AG09309 (cell line): ENCODE results near the gene CELF4.

Source experiments
- DNase-seq: peaks from one replicate; pipeline ENCODE4 v3.0.0-alpha.2; 2010; ENCODE audit warnings: low read depth
- H3K4me3 ChIP-seq: 2 replicates; pipeline ENCODE4 v1.5.1; 2011; ENCODE audit warnings: mild to moderate bottlenecking, low read depth, low read length, moderate library complexity; ENCODE audit not compliant: control insufficient read depth
- CTCF ChIP-seq: IDR thresholded peaks from 2 replicates; pipeline ENCODE4 v1.5.1; 2011; ENCODE audit warnings: mild to moderate bottlenecking, low read depth, low read length, inconsistent platforms; ENCODE audit not compliant: insufficient read depth, control insufficient read depth; ENCODE audit errors: missing control alignments

CELF4 gene

GRCh38 chr18:37575646-37576045 lies 10.0 kb upstream of the CELF4 start:
- TF ChIP-seq CTCF: no peak
- no peak for DNase-seq
- no peak overlapping the region for H3K4me3 ChIP-seq

DNA sequence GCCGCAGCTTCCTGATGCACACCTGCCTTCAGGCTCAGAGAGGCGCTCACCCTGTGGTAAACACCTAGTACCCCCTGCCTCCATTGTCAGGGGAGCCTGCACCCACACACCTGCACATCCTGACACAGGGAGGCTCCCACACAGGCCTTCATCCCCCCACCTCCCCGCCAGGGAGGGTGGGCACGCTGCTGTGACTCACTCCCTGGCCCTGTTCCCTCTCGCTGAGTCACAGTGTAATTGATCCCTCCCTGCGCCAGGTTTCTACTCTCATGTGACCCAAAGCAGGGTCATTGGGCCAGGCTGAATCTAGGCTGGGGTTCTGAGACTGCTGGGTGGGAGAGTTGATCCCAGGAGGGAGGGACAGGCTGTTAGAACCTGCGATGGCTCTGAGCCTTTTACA lies 8.5 kb upstream of the CELF4 start:
- no peak for TF ChIP-seq CTCF
- no peak for DNase-seq
- no peak overlapping the region for H3K4me3 ChIP-seq

GRCh38 chr18:37572736-37573135 lies 7.1 kb upstream of the CELF4 start:
- no peak for DNase-seq
- no peak overlapping the region for H3K4me3 ChIP-seq
- TF ChIP-seq CTCF: no peak

- DNase-seq: no peak
- no peak overlapping the region for H3K4me3 ChIP-seq
- no peak for TF ChIP-seq CTCF
These were observed 5.7 kb upstream of the CELF4 start for GRCh38 chr18:37571266-37571665.

DNA sequence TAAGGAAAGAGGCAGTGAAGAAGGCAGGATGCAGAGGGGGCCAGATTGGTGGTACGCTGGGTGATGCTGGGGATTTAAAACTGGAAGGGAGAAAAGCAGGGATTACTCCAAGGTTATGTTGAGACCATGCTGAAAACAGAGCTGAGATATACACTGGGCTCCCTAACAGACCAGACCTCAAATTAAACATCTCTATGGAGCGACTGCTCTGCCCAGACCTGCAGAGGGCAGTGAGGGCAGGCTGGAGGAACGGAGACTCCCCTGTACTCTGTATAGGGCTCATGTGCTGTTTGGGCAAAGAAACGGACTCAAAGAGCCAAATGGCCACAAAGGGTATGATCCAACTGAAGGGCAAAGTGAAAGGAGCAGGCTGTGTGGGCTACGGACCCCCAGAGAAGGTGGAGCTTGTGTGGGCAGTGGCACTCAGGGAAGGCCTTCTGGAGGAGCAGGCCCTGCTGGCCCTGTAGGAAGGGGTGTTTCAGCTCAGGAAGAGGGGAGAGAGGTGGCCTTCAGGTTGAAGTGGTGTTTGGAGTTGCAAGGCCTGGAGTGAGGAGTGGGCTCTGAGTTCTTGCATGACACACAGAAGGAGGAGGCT lies 4.8 kb upstream of the CELF4 start:
- no peak for TF ChIP-seq CTCF
- no peak overlapping the region for H3K4me3 ChIP-seq
- no peak for DNase-seq

DNA sequence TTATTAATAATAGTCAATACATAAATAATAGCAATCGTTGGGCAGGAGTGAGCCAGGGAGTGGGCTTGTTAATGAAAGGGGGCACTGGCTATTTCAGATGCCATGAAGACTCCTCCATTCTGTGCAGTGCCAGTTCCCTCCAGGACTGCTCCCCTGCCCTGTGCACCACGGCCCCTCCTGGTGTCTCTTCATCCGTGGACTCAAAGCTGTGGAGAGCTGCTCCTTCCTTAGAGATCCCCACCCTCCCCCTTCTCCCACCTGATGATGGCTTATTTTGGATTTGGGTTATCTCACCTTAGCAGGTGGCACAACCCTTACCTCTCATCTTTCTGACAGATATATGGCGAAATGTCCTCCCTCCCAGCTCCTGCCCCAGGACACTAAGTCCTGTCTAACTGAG lies 3.1 kb upstream of the CELF4 start:
- DNase-seq: no peak
- no peak for TF ChIP-seq CTCF
- H3K4me3 ChIP-seq: no peak overlapping the region

DNA sequence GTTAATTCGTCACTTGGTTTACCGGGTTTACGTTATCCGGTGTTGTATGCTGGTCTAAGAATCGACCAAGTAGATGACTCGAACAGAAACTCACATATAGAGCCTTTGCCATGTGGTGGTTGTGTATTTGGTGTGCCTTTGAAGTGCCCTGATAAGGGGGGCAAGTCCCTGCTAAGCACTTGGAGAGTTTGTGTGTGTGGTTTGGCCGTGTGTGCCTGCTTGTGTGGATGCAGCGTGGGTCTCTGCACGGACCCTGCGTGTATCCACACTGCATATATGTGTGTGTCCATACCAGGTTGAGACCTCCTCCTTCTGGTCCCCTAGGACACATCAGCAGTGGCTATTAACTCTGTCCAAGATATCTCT lies 2.4 kb upstream of the CELF4 start:
- no peak overlapping the region for H3K4me3 ChIP-seq
- TF ChIP-seq CTCF: no peak
- DNase-seq: no peak
